ENCODE results near the gene SLC25A28.
"Not testable (repeated sequence)": the region's sequence is repeated elsewhere in the genome, so short reads cannot be mapped to it uniquely, and the experiment has no call there.

SLC25A28 gene

DNA sequence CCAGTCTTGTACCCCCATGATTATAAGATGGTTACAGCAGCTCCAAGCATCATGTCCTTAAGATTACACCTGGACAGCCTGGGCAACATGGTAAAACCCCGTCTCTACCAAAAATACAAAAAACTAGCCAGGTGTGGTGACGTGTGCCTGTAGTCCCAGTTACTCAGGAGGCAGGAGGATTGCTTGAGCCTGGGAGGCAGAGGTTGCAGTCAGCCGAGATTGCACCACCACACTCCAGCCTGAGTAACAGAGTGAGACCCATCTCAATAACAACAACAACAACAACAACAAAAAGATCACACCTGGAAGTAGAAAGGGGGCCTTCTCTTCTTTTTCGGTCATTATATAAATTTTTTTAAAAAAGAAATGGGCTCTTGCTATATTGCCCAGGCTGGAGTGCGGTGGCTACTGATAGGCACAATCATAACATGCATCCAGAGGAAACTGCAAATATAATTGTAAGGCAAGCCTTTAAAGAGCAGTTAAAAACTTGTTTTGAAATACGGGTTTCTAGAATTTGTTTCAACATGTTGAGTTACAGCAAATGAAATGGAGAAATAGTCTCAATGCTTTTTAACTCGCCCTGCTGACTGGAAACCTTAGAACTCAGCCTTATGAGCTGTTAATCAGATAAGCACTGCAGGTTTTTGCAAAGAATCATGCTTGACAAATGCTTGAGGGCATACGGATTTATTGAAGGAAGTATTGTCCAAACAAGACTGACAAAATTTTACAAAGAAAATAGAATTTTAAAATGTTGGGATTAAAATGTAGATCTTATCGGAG is 34.3 kb upstream of the SLC25A28 start:
- H3K36me3 ChIP-seq (ENCODE audit: control insufficient read depth, insufficient read depth, low read length): no peaks in the 10 kb centered on the region
- H3K9ac ChIP-seq (ENCODE audit: low read depth, low read length): no peak overlapping the region
- no peaks in the 10 kb centered on the region for H3K4me1 ChIP-seq (ENCODE audit: control insufficient read depth, insufficient read depth, low read length)
- peaks cover 14% of the 10 kb centered on the region for H3K27me3 ChIP-seq (ENCODE audit: control insufficient read depth, insufficient read depth, low read length)
- no peaks in the 10 kb centered on the region for H3K9me3 ChIP-seq (ENCODE audit: control insufficient read depth, insufficient read depth, low read length)
- no peak overlapping the region for H3K4me3 ChIP-seq (ENCODE audit: low read depth, low read length)

GRCh38 chr10:99652800-99653390 is 32.7 kb upstream of the SLC25A28 start:
- no peak overlapping the region for H3K4me3 ChIP-seq (ENCODE audit: low read depth, low read length)
- no peak overlapping the region for H3K9ac ChIP-seq (ENCODE audit: low read depth, low read length)
- H3K9me3 ChIP-seq (ENCODE audit: control insufficient read depth, insufficient read depth, low read length): no peaks in the 10 kb centered on the region
- no peaks in the 10 kb centered on the region for H3K36me3 ChIP-seq (ENCODE audit: control insufficient read depth, insufficient read depth, low read length)
- no peaks in the 10 kb centered on the region for H3K4me1 ChIP-seq (ENCODE audit: control insufficient read depth, insufficient read depth, low read length)
- H3K27me3 ChIP-seq (ENCODE audit: control insufficient read depth, insufficient read depth, low read length): peaks cover 4% of the 10 kb centered on the region

GRCh38 chr10:99648717-99649116 is 28.5 kb upstream of the SLC25A28 start:
- H3K4me3 ChIP-seq (ENCODE audit: low read depth, low read length): no peak overlapping the region
- H3K9ac ChIP-seq (ENCODE audit: low read depth, low read length): no peak overlapping the region
- no peaks in the 10 kb centered on the region for H3K4me1 ChIP-seq (ENCODE audit: control insufficient read depth, insufficient read depth, low read length)
- no peaks in the 10 kb centered on the region for H3K27me3 ChIP-seq (ENCODE audit: control insufficient read depth, insufficient read depth, low read length)
- no peaks in the 10 kb centered on the region for H3K9me3 ChIP-seq (ENCODE audit: control insufficient read depth, insufficient read depth, low read length)
- H3K36me3 ChIP-seq (ENCODE audit: control insufficient read depth, insufficient read depth, low read length): no peaks in the 10 kb centered on the region

DNA sequence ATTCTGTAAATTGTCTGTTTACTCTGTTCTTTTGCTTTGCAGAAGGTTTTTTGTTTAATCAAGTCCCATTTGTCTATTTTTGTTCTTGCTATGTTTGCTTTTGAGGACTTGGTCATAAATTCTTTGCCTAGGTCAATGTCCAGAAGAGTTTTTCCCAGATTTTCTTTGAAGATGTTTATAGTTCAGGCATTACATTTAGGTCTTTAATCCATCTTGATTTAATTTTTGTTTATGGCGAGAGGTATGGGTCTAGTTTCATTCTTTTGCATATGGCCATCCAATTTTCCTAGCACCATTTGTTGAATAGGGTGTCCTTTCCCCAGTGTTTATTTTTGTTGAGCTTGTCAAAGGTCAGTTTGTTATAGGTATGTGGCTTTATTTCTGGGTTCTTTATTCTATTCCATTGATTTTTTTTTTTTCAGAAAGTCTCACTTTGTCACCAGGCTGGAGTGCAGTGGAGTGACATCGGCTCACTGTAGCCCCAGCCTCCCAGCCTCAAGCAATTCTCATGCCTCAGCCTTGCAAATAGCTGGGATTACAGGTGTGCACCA is 27.4 kb upstream of the SLC25A28 start:
- Histone ChIP-seq H3K36me3 (ENCODE audit: control insufficient read depth, insufficient read depth, low read length) (no peaks in the 10 kb centered on the region), H3K9ac (ENCODE audit: low read depth, low read length) (no peak overlapping the region), H3K4me3 (ENCODE audit: low read depth, low read length) (no peak overlapping the region), H3K27me3 (ENCODE audit: control insufficient read depth, insufficient read depth, low read length) (no peaks in the 10 kb centered on the region), H3K4me1 (ENCODE audit: control insufficient read depth, insufficient read depth, low read length) (no peaks in the 10 kb centered on the region), H3K9me3 (ENCODE audit: control insufficient read depth, insufficient read depth, low read length) (no peaks in the 10 kb centered on the region)

- Histone ChIP-seq H3K4me1 (ENCODE audit: control insufficient read depth, insufficient read depth, low read length) (no peaks in the 10 kb centered on the region), H3K36me3 (ENCODE audit: control insufficient read depth, insufficient read depth, low read length) (no peaks in the 10 kb centered on the region), H3K9ac (ENCODE audit: low read depth, low read length) (no peak overlapping the region), H3K4me3 (ENCODE audit: low read depth, low read length) (no peak overlapping the region), H3K9me3 (ENCODE audit: control insufficient read depth, insufficient read depth, low read length) (no peaks in the 10 kb centered on the region), H3K27me3 (ENCODE audit: control insufficient read depth, insufficient read depth, low read length) (no peaks in the 10 kb centered on the region)
Observed at GRCh38 chr10:99633832-99634231, 13.6 kb upstream of the SLC25A28 start.

GRCh38 chr10:99631496-99631895 is 11.3 kb upstream of the SLC25A28 start:
- H3K9ac ChIP-seq (ENCODE audit: low read depth, low read length): no peak overlapping the region
- H3K9me3 ChIP-seq (ENCODE audit: control insufficient read depth, insufficient read depth, low read length): no peaks in the 10 kb centered on the region
- no peaks in the 10 kb centered on the region for H3K36me3 ChIP-seq (ENCODE audit: control insufficient read depth, insufficient read depth, low read length)
- no peak overlapping the region for H3K4me3 ChIP-seq (ENCODE audit: low read depth, low read length)
- H3K4me1 ChIP-seq (ENCODE audit: control insufficient read depth, insufficient read depth, low read length): no peaks in the 10 kb centered on the region
- no peaks in the 10 kb centered on the region for H3K27me3 ChIP-seq (ENCODE audit: control insufficient read depth, insufficient read depth, low read length)

DNA sequence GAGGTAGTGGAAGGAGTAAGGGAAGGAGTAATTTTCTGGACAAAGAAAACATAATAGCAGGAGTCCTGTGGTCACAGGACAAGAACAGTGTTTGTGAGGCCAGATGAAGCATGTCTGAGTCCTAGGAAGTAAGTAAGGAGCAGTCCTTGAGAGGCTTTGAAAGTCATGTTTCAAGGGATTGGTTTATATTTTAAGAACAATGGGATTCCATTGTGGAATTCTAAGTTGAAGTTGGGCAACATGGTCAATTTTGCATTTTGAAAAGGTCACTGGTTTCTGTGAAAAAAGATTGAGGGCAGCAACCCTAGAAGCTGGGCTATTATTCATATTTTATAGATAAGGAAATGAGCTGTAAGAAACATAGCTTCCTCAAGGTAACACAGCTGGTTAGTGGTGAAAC is 10.8 kb upstream of the SLC25A28 start:
- no peaks in the 10 kb centered on the region for H3K4me1 ChIP-seq (ENCODE audit: control insufficient read depth, insufficient read depth, low read length)
- no peak overlapping the region for H3K4me3 ChIP-seq (ENCODE audit: low read depth, low read length)
- no peaks in the 10 kb centered on the region for H3K27me3 ChIP-seq (ENCODE audit: control insufficient read depth, insufficient read depth, low read length)
- H3K9ac ChIP-seq (ENCODE audit: low read depth, low read length): no peak overlapping the region
- no peaks in the 10 kb centered on the region for H3K36me3 ChIP-seq (ENCODE audit: control insufficient read depth, insufficient read depth, low read length)
- no peaks in the 10 kb centered on the region for H3K9me3 ChIP-seq (ENCODE audit: control insufficient read depth, insufficient read depth, low read length)

- no peaks in the 10 kb centered on the region for H3K36me3 ChIP-seq (ENCODE audit: control insufficient read depth, insufficient read depth, low read length)
- H3K9ac ChIP-seq (ENCODE audit: low read depth, low read length): no peak overlapping the region
- no peaks in the 10 kb centered on the region for H3K27me3 ChIP-seq (ENCODE audit: control insufficient read depth, insufficient read depth, low read length)
- no peaks in the 10 kb centered on the region for H3K9me3 ChIP-seq (ENCODE audit: control insufficient read depth, insufficient read depth, low read length)
- H3K4me3 ChIP-seq (ENCODE audit: low read depth, low read length): no peak overlapping the region
- no peaks in the 10 kb centered on the region for H3K4me1 ChIP-seq (ENCODE audit: control insufficient read depth, insufficient read depth, low read length)
Observed at GRCh38 chr10:99630433-99630832, 10.2 kb upstream of the SLC25A28 start.

- no peak overlapping the region for H3K9ac ChIP-seq (ENCODE audit: low read depth, low read length)
- H3K4me3 ChIP-seq (ENCODE audit: low read depth, low read length): no peak overlapping the region
- H3K36me3 ChIP-seq (ENCODE audit: control insufficient read depth, insufficient read depth, low read length): no peaks in the 10 kb centered on the region
- no peaks in the 10 kb centered on the region for H3K9me3 ChIP-seq (ENCODE audit: control insufficient read depth, insufficient read depth, low read length)
- H3K4me1 ChIP-seq (ENCODE audit: control insufficient read depth, insufficient read depth, low read length): no peaks in the 10 kb centered on the region
- H3K27me3 ChIP-seq (ENCODE audit: control insufficient read depth, insufficient read depth, low read length): no peaks in the 10 kb centered on the region
Observed at GRCh38 chr10:99629625-99629978, 9.4 kb upstream of the SLC25A28 start.

DNA sequence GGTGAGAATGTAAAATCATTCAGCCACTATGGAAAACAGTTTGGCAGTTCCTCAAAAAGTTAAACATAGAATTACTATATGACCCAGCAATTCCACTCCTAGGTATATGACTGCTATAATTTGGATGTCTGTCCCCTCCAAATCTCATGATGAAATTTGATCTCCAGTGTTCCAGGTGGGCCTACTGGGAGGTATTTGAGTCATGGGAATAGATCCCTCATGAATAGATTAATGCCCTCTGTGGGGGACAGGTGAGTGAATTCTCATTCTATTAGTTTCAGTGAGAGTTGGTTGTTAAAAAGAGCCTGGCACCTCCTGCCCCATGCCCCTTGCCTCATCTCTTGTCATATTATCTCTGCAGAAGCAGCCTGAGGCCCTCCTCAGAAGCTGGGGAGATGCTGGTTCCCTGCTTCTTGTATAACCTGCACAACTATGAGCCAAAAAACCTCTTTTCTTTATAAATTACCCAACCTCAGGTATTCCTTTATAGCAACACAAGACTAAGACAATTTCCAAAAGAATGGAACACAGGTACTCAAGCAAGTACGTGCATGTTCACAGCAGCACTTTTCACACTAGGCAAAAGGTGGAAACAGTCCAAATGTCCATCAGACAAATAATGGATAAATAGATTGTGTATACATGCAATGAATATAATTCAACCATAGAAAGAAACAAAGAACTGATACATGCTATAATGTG is 8.8 kb upstream of the SLC25A28 start:
- Histone ChIP-seq H3K9ac (ENCODE audit: low read depth, low read length) (no peak overlapping the region), H3K9me3 (ENCODE audit: control insufficient read depth, insufficient read depth, low read length) (no peaks in the 10 kb centered on the region), H3K4me3 (ENCODE audit: low read depth, low read length) (no peak overlapping the region), H3K4me1 (ENCODE audit: control insufficient read depth, insufficient read depth, low read length) (no peaks in the 10 kb centered on the region), H3K27me3 (ENCODE audit: control insufficient read depth, insufficient read depth, low read length) (no peaks in the 10 kb centered on the region), H3K36me3 (ENCODE audit: control insufficient read depth, insufficient read depth, low read length) (no peaks in the 10 kb centered on the region)

- not testable (repeated sequence) for H3K9ac ChIP-seq (ENCODE audit: low read depth, low read length)
Observed at GRCh38 chr10:99625124-99625523, 4.9 kb upstream of the SLC25A28 start.

GRCh38 chr10:99623919-99624318 is 3.7 kb upstream of the SLC25A28 start:
- Histone ChIP-seq H3K36me3 (ENCODE audit: control insufficient read depth, insufficient read depth, low read length) (no peaks in the 10 kb centered on the region), H3K9me3 (ENCODE audit: control insufficient read depth, insufficient read depth, low read length) (no peaks in the 10 kb centered on the region), H3K4me3 (ENCODE audit: low read depth, low read length) (no peak overlapping the region), H3K27me3 (ENCODE audit: control insufficient read depth, insufficient read depth, low read length) (peaks cover 9% of the 10 kb centered on the region), H3K4me1 (ENCODE audit: control insufficient read depth, insufficient read depth, low read length) (peaks cover 4% of the 10 kb centered on the region), H3K9ac (ENCODE audit: low read depth, low read length) (no peak overlapping the region)

More at GRCh38 chr10:99625124-99625523, 4.9 kb upstream of the SLC25A28 start:
- H3K4me3 ChIP-seq (ENCODE audit: low read depth, low read length); H3K4me1 ChIP-seq (ENCODE audit: control insufficient read depth, insufficient read depth, low read length); H3K27me3 ChIP-seq (ENCODE audit: control insufficient read depth, insufficient read depth, low read length); H3K36me3 ChIP-seq (ENCODE audit: control insufficient read depth, insufficient read depth, low read length); H3K9me3 ChIP-seq (ENCODE audit: control insufficient read depth, insufficient read depth, low read length): not testable (repeated sequence)

Data from iPS-15b (cell line).